HG03039 (cell line): ENCODE data around the gene LEFTY1.
"Not testable (repeated sequence)": the region's sequence is repeated elsewhere in the genome, so short reads cannot be mapped to it uniquely, and the experiment has no call there.

Experiments used
- ATAC-seq: cut with Tn5 transposase; IDR thresholded peaks from one replicate; pipeline ENCODE4 v1.9.1; 2021; ENCODE audit warnings: mild to moderate bottlenecking, moderate library complexity; ENCODE audit not compliant: unreplicated experiment

Gene LEFTY1

DNA sequence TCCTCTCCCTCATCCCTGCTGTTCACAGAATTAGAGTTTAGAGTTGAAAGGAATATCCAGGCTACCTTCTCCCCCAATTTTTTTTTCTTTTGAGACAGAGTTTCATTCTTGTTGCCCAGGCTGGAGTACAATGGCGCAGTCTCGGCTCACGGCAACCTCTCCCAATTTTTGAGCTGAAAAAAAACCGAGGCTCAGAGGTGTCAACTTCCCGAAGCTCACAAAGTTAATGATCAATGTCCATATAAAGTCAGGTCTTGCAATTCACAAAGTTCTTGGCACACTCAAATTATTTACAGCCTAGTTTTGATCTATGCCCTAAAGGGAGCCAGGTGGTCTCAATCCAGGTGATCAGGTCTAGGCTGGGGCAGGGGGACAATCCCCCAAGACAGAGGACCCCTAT, 797 bp upstream of the LEFTY1 start:
- ATAC-seq = no peak

DNA sequence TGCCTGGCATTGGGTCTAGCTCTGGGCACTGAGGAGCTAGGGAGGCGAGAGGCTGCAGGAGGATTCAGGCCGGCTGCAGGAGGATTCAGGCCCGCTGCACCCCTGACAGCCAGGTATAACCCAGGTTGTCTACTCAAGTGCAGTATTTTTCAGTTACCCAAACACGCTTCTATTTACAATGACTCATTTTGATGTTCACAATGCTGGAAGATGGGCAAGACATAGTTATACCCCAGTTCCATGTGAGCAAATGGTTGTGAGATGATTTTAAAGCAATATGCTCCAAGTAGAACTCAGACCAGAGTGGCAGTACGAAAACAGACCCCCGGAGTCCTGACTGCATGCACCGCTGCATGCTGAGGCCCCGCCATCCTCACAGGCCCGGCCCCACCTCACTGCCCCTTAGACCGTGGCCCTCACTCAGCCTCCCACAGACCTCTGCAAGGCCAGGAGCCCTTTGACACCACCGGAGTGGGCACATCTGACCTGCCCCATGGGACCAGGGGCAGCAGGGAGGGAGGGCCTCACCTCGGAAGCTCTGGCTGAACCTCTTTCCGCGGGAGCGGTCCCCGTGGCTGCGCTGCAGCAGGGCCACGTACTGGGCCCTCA, 553 bp downstream of the LEFTY1 start:
- no peak for ATAC-seq

GRCh38 chr1:225887554-225888288, 1.2 kb downstream of the LEFTY1 start:
- not testable (repeated sequence) for ATAC-seq

DNA sequence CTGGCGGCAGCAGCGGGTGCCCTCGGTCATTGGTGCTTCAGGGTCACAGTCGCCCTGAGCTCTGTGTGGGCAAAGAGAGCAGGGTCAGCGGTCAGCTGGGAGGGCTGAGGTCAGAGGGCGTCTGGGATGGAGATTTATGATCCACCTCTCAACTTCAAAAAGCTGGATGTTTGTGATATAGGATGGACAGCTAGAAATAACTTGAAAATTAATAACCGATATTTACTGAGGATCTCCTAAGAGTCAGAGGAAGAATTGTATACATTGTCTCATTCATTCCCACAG, 2.0 kb downstream of the LEFTY1 start:
- no peak for ATAC-seq

DNA sequence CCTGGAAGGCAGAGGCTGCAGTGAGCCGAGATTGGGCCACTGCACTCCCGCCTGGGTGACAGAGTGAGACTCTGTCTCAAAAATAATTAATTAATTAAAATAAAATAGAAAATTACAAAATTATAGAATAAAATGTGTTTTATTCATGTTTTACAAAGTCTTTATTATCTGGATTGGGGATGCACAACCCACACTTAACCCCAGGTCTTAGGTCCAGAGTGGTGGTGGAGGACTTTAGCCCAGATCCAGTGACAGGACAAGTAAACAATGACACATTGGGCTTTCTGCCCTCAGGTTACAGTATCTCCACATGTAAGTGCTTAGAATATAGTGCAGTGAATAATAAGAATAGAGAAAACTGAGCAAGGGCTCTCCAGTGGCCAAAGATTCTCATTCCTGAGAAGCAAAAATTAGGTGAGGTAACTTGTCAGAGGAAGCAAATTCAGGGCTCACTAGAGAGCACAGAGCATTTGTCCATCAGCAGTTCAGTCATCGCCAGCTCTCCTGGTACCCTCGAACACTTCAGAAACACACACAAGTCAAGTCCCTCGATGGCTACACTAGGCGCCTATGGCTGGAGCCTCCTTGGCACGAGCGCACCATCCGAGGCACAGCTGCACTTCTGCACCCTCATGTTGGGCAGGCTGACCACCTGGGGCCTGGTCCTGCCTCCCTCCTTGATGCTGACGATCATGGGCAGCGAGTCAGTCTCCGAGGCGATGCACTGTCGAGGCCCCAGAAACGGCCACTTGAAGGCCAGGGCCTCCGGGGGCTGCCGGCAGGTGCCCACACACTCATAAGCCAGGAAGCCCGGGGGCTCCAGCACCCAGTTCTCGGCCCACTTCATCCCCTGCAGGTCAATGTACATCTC, 2.6 kb downstream of the LEFTY1 start:
- ATAC-seq = no peak

- no peak for ATAC-seq
These were observed 3.6 kb downstream of the LEFTY1 start for GRCh38 chr1:225885336-225885735.

GRCh38 chr1:225883616-225884265, 5.2 kb downstream of the LEFTY1 start:
- ATAC-seq = no peak

DNA sequence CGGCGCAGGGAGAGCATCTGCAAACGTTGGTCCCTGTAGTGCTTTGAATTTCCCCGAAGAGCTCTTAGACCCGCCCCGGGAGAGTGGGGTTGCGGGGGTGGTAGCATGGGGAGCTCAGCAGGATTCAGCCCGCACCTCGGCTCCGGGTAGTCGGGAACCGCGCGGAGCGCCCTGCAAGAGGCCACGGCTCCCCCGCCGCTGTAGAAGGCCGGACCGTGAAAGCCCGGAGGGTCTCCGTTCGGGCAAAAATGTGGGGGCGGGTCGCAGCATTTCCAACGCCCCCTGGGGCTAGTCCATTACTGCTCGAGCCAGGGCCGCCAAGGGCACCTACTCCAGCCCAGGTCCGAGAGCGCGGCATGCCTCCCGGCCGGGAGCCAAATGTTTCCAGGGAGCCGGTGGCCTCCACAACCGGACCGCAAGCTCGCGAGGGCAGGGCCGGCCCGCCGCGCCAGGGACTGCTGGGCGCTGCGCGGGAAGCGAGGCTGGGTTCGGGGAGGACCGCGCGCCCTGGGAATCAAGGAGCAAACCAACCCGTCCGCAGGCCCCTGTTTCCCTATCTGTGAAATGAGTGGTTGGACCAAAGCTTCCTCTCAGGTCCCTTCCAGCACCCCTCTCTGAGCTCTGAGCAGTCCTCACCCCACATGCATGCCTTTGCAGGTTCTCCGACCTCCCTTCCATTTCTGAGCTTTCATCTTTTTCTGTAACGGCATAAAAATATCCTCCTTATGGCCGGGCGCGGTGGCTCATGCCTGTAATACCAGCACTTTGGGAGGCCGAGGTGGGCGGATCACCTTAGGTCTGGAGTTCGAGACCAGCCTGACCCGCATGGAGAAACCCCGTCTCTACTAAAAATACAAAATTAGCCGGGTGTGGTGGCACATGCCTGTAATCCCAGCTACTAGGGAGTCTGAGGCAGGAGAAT, 6.0 kb downstream of the LEFTY1 start:
- peak; percentile 26 for ATAC-seq

DNA sequence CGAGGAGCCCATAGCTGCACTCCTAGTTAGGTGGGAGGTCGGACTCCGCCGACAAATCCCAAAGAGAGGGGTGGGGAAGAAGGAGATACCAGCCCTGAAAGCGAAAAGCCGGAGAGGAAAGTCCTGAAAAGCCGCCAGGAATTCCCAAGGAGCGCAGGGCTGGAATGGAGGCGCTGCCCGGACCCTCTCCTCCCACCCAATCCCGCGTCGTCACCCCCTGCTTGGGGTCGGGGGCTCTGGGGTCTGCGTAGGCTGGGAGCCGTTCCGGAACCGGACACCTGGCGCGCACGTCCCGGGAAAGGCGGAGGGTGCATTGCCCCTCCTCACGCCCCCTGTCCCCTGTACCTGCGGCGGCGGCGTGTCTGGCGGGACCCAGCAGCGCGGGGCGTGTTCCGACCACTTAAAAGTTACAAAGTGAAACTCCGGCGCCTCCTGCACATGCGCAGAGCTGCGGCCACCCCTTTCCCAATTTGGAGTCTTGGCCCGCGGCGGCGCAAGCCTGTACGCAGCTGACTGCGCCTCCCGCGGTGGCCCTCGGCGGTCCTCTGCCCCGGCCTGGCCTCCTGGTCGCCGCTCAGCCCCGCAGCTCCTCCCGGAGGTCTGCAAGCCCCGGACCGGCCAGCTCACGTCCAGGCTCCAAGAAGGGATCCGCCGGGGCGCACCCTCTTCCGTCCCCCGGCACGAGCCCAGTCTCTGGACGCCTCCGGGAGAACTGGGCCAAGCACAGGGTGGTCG, 6.8 kb downstream of the LEFTY1 start, which contains the start of gene TMEM63A:
TMEM63A (minus strand) TSS at position 422 of the 735 bp plus-strand sequence. CDS start 4,800 bp downstream, outside the sequence.
- peak; percentile 56 for ATAC-seq

GRCh38 chr1:225881081-225881958, 7.6 kb downstream of the LEFTY1 start:
- ATAC-seq = no peak

DNA sequence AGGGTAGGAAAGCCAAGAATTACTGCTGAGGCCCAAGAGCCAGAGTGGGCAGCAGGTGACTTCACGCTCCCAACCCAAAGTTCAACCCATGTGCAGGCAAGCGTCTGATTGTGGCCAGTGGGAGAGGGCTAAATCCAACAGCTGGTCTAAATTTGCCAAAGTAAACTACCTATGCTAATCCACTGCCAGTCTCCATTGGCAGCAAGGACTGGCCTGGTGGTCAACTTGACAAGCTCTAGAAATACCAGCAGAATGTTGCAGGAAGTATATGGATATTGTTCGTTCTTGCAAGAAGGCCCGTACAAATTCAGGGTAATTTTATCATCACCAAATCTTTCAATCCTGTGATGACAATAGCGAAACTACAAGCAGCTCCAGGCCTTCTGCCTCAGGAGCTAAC, 8.3 kb downstream of the LEFTY1 start:
- no peak for ATAC-seq

DNA sequence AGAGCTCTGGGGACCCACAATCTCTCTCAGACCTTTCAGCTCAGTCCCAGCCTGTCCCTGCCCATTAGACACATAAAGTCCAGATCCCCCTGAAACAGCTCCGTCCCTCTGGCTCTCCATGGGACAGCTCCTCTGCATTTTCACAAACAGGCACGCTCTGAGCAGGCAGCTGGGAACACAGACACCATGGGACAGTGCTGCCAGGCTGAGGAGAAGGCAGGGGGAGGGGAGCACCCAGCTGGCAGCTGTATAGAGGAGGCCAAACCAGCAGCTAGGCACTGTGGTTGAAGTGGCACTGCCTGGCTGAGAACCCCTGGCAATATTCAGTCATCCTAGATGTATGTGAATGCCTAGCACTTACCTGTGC, 8.7 kb downstream of the LEFTY1 start:
- ATAC-seq = no peak

- no peak for ATAC-seq
These were observed 9.3 kb downstream of the LEFTY1 start for GRCh38 chr1:225879521-225880221.

DNA sequence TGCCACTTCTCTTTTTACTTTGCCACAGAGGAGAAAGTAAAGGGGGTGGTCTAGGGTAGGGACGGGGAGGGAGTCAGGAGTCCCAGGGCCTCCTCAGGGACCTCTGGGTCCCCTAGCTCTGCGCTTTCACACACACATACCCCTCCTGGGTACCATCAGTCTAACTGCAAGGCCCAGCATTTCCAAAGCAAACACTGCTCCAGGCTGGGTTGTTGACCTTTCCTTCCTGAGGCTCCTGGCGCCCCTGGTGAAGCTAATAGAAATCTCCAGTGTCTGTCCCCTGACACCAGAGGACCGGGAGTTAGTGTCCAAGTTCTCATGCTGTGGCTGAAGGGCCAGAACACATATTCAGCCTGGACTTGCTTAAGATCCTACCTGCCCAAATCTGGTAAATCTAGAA, 10.7 kb downstream of the LEFTY1 start:
- no peak for ATAC-seq

DNA sequence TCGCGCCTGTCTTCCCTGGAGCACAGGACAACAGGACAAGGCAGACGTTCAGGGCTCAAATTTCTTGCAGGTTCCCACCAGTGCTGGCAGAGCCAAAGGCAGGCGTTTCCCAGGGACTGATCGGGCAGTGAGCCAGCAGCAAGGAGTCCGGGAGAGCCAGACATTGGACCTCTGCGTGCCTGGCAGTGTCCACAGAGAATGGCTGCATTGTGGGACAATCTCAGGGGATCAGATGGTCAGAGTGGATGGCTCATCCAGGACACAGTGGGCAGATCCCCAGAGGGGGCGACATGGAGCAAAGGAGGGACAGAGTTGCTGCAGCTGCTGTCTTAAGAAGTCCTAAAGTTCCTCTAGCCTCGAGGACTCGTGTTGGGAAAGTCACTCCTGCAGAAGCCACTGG, 11.4 kb downstream of the LEFTY1 start:
- ATAC-seq = no peak

DNA sequence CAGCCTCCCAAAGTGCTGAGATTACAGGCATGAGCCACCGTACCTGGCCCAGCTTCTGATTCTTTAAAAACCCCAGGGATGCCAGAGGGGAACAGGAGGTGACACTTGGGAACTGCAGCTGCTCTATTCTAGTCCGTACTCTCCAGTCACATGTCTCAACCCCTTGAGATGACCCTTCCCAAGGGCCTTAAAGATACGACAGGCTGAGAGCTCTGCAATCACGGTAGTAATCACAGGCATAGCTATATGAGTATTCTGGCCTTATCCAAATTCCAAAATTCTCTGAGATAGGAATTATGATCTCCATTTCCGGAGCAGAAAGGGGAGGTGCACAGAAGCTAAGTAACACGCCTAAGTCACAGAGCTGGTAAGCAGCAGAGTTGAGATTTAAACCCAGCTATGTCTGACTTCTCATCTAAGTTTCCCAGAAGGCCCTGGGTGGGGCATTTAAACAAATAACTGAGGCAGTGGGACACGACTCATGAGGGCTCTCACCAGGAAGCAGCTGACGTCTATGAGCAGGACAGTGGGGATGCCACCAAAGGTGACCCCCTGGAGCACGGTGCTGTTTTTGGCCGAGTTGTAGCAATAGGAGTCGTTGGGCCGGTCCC, 11.9 kb downstream of the LEFTY1 start:
- ATAC-seq = no peak

DNA sequence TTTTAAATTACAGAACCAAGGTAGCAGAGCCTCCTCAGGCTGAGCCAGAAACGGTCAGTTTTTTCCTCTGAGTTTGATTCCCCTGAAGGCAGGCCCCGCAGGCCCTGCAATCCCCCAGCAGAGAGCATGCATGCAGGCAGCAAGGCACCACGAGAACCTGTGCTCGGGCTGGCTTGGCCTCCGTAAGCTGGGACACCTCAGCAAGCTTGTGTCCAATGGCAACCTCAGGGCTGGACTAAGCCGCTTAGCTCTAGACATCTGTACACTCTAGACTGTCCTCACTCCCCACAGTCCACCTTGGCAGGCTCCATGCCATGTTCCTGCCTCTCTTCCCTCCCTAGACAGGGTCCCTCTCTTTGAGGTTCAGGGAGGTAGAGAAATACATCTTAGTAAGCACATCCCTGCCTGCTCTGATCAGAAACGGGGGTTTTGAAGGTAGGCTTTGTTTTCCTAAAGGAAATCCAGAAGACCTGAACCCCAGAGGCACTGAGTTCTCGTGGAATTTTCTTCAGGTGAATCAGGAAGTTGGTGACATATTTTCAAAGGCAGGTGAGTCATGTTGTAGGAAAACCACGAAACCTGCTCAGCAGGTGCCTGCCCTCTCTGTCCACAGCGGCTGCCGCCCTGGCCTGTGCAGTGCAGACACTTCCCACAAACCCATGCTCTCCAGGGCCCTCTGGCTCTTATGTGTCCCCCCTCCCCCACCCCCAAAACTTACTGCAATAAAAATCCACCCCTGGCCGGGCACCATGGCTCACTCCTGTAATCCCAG, 13.7 kb downstream of the LEFTY1 start:
- no peak for ATAC-seq
